Vagina (tissue), 2 donors: ENCODE measurements around the gene PALLD. TPM values are rescaled to one million over a fixed set of nuclear protein-coding genes. Genes with fewer than 3 reads are reported as not detected.
A peak's percentile ranks its signal among the peaks of the same experiment; 100 is the strongest.

Source experiments
- DNase-seq, 2 donors: peaks; one replicate each; pipeline ENCODE4 v3.0.0-alpha.2; 2017; ENCODE audit errors: extremely low spot score in 2 of 2
- H3K27ac ChIP-seq: fragments of 200-600 bp; sonication (generic); one replicate; pipeline ENCODE4 v1.5.1; 2019
- H3K27me3 ChIP-seq: fragments of 200-600 bp; sonication (generic); one replicate; pipeline ENCODE4 v1.5.1; 2019
- H3K36me3 ChIP-seq, 2 donors: fragments of 200-600 bp; sonication (generic); one replicate each; pipeline ENCODE4 v1.5.1; 2017 to 2019
- H3K4me1 ChIP-seq: fragments of 200-600 bp; sonication (generic); one replicate; pipeline ENCODE4 v1.5.1; 2019
- H3K4me3 ChIP-seq, 2 donors: fragments of 200-600 bp; sonication (generic); 1 replicate in 1 of 2; 2 replicates in 1 of 2; pipeline ENCODE4 v1.5.1; 2016 to 2019
- H3K9me3 ChIP-seq: fragments of 200-600 bp; sonication (generic); one replicate; pipeline ENCODE4 v1.5.1; 2019
- POLR2A ChIP-seq, 2 donors: fragments of 450-650 bp; IDR thresholded peaks; one replicate each; pipeline ENCODE4 v1.6.1; 2017; ENCODE audit warnings: antibody characterized with exemption in 2 of 2, mild to moderate bottlenecking in 2 of 2, moderate library complexity in 2 of 2
- POLR2AphosphoS5 ChIP-seq, 2 donors: sonication (generic); formaldehyde crosslinking; IDR thresholded peaks; one replicate each; pipeline ENCODE4 v1.9.0; 2017; ENCODE audit warnings: antibody characterized with exemption in 2 of 2, mild to moderate bottlenecking in 2 of 2, low read depth in 1 of 2; ENCODE audit not compliant: insufficient read depth in 1 of 2
- intact Hi-C: fragments of 100-400 bp; cut with DNase I; formaldehyde crosslinking; loops from one replicate; pipeline ENCODE4 v1.15.1; 2023
- total RNA-seq: library from RNA; depleted of rRNA; stranded (reverse); fragments of >200 nt; gene quantifications from one replicate; pipeline ENCODE4 v1.2.3, GENCODE V29; 2016
- TF ChIP-seq, protein P1 (sequence below), 3 experiments: fragments of 450-650 bp in 2 of 3; fragments of 200-600 bp in 1 of 3; sonication (generic) in 1 of 3; IDR thresholded peaks; one replicate each; pipeline ENCODE4 v1.5.1; 2017 to 2019; ENCODE audit warnings: antibody characterized with exemption in 3 of 3, mild to moderate bottlenecking in 2 of 3, moderate library complexity in 2 of 3

The PALLD gene
- total RNA-seq, 1 donor from 2014 or later = 229 TPM

DNA sequence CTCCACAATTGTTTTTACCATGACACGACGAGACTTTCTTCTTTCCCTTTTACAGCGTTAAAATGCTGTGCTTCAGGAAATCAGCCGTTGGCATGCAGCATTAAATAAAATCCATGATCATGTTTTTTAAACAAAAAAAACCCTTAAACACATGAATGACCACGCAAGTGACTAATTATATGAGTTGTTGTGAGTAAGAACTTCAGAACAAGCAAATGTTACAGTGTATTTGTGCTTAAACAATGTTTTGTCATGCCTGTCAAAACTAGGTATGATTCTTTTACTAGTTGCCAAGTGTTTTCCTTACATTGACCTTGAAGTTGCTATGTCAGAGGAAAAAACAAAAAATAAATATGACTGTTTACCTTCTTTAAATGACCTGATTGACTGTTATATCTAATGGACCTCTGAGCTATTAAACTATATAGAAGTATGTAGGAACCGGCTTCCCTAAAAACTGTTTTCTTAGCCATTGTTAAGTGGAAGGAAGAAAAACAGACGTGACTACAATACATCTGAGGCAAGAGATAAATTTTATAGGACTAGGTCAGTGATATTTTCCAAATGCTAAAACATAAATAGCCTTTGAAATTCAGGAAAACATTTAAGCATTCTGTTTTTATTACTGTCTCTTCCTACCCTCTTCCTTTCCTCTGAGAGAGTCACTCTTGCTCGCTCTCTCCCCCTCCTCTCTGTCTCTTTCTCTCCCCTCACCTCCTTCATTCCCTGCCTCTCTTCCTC lies 197.1 kb downstream of the PALLD start:
- no peak for DNase-seq
- Histone ChIP-seq H3K9me3 (no peaks in the 10 kb centered on the region), H3K27ac (peak overlapping the region; percentile 67), H3K4me1 (peaks cover 43% of the 10 kb centered on the region), H3K4me3 (no peak overlapping the region), H3K36me3 (no peaks in the 10 kb centered on the region), H3K27me3 (no peaks in the 10 kb centered on the region)
- intact Hi-C loops = no loop called here
- TF ChIP-seq, protein P1, sequence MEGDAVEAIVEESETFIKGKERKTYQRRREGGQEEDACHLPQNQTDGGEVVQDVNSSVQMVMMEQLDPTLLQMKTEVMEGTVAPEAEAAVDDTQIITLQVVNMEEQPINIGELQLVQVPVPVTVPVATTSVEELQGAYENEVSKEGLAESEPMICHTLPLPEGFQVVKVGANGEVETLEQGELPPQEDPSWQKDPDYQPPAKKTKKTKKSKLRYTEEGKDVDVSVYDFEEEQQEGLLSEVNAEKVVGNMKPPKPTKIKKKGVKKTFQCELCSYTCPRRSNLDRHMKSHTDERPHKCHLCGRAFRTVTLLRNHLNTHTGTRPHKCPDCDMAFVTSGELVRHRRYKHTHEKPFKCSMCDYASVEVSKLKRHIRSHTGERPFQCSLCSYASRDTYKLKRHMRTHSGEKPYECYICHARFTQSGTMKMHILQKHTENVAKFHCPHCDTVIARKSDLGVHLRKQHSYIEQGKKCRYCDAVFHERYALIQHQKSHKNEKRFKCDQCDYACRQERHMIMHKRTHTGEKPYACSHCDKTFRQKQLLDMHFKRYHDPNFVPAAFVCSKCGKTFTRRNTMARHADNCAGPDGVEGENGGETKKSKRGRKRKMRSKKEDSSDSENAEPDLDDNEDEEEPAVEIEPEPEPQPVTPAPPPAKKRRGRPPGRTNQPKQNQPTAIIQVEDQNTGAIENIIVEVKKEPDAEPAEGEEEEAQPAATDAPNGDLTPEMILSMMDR (IDR thresholded peaks at IDR 0.05) = no peak
- TF ChIP-seq POLR2AphosphoS5 (IDR thresholded peaks at IDR 0.05; ENCODE audit: insufficient read depth in 1 of 2, low read depth in 1 of 2) = no peak
- TF ChIP-seq POLR2A (IDR thresholded peaks at IDR 0.05) = no peak

GRCh38 chr4:168694667-168695066 lies 197.8 kb downstream of the PALLD start:
- Histone ChIP-seq H3K4me1 (peaks cover 43% of the 10 kb centered on the region), H3K9me3 (no peaks in the 10 kb centered on the region), H3K36me3 (no peaks in the 10 kb centered on the region), H3K27ac (peak overlapping the region; percentile 67), H3K27me3 (no peaks in the 10 kb centered on the region), H3K4me3 (no peak overlapping the region)
- TF ChIP-seq POLR2AphosphoS5 (IDR thresholded peaks at IDR 0.05; ENCODE audit: insufficient read depth in 1 of 2, low read depth in 1 of 2) = no peak
- no peak for TF ChIP-seq POLR2A (IDR thresholded peaks at IDR 0.05)
- TF ChIP-seq, protein P1 (IDR thresholded peaks at IDR 0.05) = no peak
- intact Hi-C loops = no loop called here
- no peak for DNase-seq

GRCh38 chr4:168695288-168695687 lies 198.4 kb downstream of the PALLD start:
- H3K4me1 ChIP-seq = peaks cover 37% of the 10 kb centered on the region
- TF ChIP-seq, protein P1 (IDR thresholded peaks at IDR 0.05) = no peak
- no peak for TF ChIP-seq POLR2AphosphoS5 (IDR thresholded peaks at IDR 0.05; ENCODE audit: insufficient read depth in 1 of 2, low read depth in 1 of 2)
- DNase-seq = no peak
- H3K9me3 ChIP-seq = no peaks in the 10 kb centered on the region
- H3K36me3 ChIP-seq = no peaks in the 10 kb centered on the region
- intact Hi-C loops = no loop called here
- H3K27me3 ChIP-seq = no peaks in the 10 kb centered on the region
- no peak overlapping the region for H3K4me3 ChIP-seq
- peak overlapping the region; percentile 67 for H3K27ac ChIP-seq

DNA sequence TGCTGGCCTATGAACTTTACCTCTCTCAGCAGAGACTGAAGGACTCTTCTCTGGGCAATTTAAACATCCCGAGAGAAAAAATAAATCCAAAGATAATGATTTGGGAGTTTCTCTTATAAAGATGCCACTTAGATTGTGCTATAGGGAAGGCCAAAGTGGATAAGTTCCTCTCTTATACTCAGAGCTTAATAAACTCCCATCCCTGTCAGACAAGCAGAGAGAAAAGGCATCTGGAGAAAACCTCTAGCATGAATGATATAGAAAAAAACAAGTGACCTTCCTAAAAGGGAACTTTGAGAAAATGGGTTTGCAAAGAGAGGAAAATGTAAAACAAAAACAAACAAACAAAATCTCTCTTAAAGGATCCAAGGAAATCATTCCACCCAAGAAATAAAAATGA lies 199.4 kb downstream of the PALLD start:
- Histone ChIP-seq H3K9me3 (no peaks in the 10 kb centered on the region), H3K27ac (peak overlapping the region; percentile 35), H3K36me3 (no peaks in the 10 kb centered on the region), H3K4me3 (no peak overlapping the region), H3K27me3 (no peaks in the 10 kb centered on the region), H3K4me1 (peaks cover 33% of the 10 kb centered on the region)
- no peak for TF ChIP-seq POLR2AphosphoS5 (IDR thresholded peaks at IDR 0.05; ENCODE audit: insufficient read depth in 1 of 2, low read depth in 1 of 2)
- TF ChIP-seq, protein P1 (IDR thresholded peaks at IDR 0.05) = no peak
- TF ChIP-seq POLR2A (IDR thresholded peaks at IDR 0.05) = no peak
- intact Hi-C loops = no loop called here
- no peak for DNase-seq

DNA sequence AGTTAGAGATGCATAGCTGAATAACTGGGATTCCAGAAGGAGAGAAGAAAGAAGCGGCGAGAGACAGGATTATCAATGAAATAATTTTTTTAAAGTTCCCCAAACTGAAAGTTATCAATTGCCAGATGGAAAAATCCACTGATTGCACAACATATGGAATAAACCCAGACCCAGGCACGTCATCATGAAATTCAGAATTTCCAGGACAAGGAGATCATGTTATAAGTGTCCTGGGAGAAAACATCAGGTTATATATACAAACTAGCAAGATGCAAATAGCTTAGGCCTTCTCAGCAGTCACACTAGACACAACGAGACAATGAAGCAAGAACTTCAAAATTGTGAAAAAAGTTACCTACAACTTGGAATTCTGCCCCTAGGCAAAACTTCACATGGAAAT lies 200.0 kb downstream of the PALLD start:
- Histone ChIP-seq H3K4me1 (peaks cover 30% of the 10 kb centered on the region), H3K36me3 (no peaks in the 10 kb centered on the region), H3K27me3 (no peaks in the 10 kb centered on the region), H3K27ac (peak overlapping the region; percentile 35), H3K9me3 (no peaks in the 10 kb centered on the region), H3K4me3 (no peak overlapping the region)
- DNase-seq = no peak
- intact Hi-C loops = no loop called here
- TF ChIP-seq, protein P1 (IDR thresholded peaks at IDR 0.05) = no peak
- TF ChIP-seq POLR2AphosphoS5 (IDR thresholded peaks at IDR 0.05; ENCODE audit: insufficient read depth in 1 of 2, low read depth in 1 of 2) (no peak), POLR2A (IDR thresholded peaks at IDR 0.05) (no peak)
